ENCODE data around the gene NDUFS4. TPM values are rescaled to one million over a fixed set of nuclear protein-coding genes. Genes with fewer than 3 reads are reported as not detected.

The NDUFS4 gene
- total RNA-seq, 2 experiments from 2014 or later: 68.5 to 70.5 TPM

DNA sequence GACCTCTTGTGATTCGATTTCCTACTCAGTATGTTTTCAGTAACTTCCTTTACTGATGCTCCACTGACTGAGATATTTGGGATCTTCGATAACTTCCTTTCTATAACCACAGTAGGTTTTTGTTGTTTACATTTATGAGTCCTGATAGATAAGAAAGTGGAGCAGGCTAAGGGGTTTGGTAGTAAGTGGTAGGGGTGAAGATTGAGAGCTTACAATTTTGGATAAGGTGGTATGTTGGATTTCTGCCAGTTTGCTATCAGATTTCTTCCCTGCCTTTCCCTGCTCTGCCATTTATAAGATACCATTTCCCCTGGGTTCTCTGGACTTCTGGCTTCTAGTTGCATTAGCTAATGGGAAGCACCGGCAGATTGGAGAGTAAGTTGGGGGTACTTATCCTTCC lies 7.9 kb upstream of the NDUFS4 start:
- intact Hi-C loops (cut with micrococcal nuclease): no loop called here
- no peak overlapping the region for H3K27ac Mint-ChIP-seq
- no peaks in the 10 kb centered on the region for H3K36me3 Mint-ChIP-seq
- ChIA-PET CTCF (no interaction called here), POLR2A (no interaction called here)
- no peak overlapping the region for H3K4me3 Mint-ChIP-seq
- peaks cover 18% of the 10 kb centered on the region for H3K27me3 Mint-ChIP-seq
- H3K4me1 Mint-ChIP-seq (ENCODE audit: low read depth): no peaks in the 10 kb centered on the region
- no peak for DNase-seq
- H3K9me3 Mint-ChIP-seq: no peaks in the 10 kb centered on the region

DNA sequence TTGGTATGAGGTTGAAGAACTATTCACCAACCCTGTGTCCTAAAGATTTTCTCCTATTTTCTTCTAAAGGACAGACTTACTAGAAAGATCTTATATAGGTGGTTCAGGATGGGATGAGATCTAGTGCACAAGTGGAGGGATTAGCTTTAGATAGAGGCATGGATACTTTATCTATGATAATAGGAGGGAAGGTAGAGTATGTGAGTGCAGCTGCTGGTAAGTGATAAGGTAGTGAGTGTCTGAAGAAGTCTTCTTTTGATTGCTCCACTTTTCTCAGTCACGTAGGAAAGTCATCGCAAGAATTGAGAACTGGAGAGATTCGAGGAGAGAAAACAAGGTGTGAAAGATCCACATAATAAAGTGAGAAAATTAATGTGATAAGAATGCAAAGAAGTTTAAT lies 6.0 kb upstream of the NDUFS4 start:
- Mint-ChIP-seq H3K4me1 (ENCODE audit: low read depth) (no peaks in the 10 kb centered on the region), H3K4me3 (no peak overlapping the region), H3K9me3 (no peaks in the 10 kb centered on the region), H3K27ac (no peak overlapping the region), H3K36me3 (peaks cover 3% of the 10 kb centered on the region), H3K27me3 (peaks cover 25% of the 10 kb centered on the region)
- ChIA-PET CTCF (no interaction called here), POLR2A (no interaction called here)
- intact Hi-C loops (cut with micrococcal nuclease): no loop called here
- no peak for DNase-seq

DNA sequence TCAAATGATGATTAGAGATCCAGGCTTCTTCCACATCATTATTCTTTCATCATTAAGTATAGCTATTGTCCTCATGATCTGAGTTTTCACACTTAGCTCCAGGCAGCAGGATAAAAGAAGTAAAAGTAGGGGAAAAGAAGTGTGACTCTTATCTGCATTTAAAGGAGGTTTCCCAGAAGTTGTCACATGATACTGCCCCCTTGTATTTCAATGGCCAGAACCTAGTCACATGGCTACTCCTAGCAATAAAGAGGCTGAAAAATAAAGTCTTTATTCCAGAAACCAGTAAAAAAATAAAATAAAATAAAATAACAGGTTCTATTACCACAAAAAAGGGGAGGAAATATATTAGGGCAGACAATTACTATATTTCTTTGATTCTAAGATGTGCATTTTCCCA lies 5.3 kb upstream of the NDUFS4 start:
- no peaks in the 10 kb centered on the region for H3K9me3 Mint-ChIP-seq
- H3K36me3 Mint-ChIP-seq: peaks cover 3% of the 10 kb centered on the region
- H3K27me3 Mint-ChIP-seq: peaks cover 25% of the 10 kb centered on the region
- DNase-seq: no peak
- no peak overlapping the region for H3K4me3 Mint-ChIP-seq
- intact Hi-C loops (cut with micrococcal nuclease): no loop called here
- no peaks in the 10 kb centered on the region for H3K4me1 Mint-ChIP-seq (ENCODE audit: low read depth)
- ChIA-PET POLR2A (interaction anchor here (0.8 kb wide), 1 partner anchor 10 kb away, joined by 3 read pairs; no protein-coding TSS in a partner anchor), CTCF (no interaction called here)
- H3K27ac Mint-ChIP-seq: no peak overlapping the region

DNA sequence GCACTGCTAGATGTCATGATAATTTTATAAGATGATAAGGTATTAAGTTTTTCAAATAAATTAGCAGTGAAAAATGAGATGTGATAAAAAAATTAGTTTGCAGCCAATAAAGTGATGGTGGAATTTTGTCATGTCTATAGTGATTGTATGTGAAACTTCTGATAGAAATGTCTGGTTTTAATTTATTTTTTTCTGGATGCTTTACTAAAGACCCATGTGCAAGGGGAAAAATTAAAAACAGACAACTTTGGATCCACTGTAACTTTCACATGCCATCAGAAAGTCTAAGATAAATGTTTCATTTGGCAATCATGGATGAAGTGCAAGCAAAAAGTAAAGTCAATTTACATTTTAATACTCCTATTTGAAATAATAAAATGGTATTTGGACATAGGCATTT lies 4.4 kb upstream of the NDUFS4 start:
- H3K4me3 Mint-ChIP-seq: no peak overlapping the region
- ChIA-PET CTCF (no interaction called here), POLR2A (no interaction called here)
- H3K4me1 Mint-ChIP-seq (ENCODE audit: low read depth): peaks cover 5% of the 10 kb centered on the region
- no peak for DNase-seq
- H3K27ac Mint-ChIP-seq: no peak overlapping the region
- H3K27me3 Mint-ChIP-seq: peaks cover 25% of the 10 kb centered on the region
- intact Hi-C loops (cut with micrococcal nuclease): no loop called here
- no peaks in the 10 kb centered on the region for H3K9me3 Mint-ChIP-seq
- peaks cover 3% of the 10 kb centered on the region for H3K36me3 Mint-ChIP-seq

DNA sequence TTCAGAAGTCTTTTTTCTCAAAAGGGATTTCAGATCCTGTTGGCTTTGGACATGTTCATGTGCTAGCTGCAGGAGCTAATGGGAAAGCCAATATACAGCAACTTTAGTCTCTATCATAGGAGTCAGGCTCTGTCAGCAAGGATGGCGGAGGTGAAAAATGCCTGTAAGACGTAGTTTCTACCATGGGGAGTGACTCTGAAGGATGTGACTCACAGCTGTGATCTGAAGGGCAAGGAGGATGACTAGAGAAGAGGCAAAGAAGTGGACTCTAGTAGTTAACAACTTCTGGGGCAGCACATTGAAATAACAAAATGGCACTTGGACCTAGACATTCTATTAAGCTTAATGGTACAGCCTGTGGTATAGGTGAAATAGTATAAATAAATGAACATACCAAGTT lies 3.1 kb upstream of the NDUFS4 start:
- DNase-seq: no peak
- no peaks in the 10 kb centered on the region for H3K9me3 Mint-ChIP-seq
- ChIA-PET CTCF (no interaction called here), POLR2A (no interaction called here)
- no peak overlapping the region for H3K4me3 Mint-ChIP-seq
- intact Hi-C loops (cut with micrococcal nuclease): no loop called here
- peaks cover 25% of the 10 kb centered on the region for H3K27me3 Mint-ChIP-seq
- H3K36me3 Mint-ChIP-seq: peaks cover 3% of the 10 kb centered on the region
- H3K27ac Mint-ChIP-seq: no peak overlapping the region
- peaks cover 17% of the 10 kb centered on the region for H3K4me1 Mint-ChIP-seq (ENCODE audit: low read depth)

DNA sequence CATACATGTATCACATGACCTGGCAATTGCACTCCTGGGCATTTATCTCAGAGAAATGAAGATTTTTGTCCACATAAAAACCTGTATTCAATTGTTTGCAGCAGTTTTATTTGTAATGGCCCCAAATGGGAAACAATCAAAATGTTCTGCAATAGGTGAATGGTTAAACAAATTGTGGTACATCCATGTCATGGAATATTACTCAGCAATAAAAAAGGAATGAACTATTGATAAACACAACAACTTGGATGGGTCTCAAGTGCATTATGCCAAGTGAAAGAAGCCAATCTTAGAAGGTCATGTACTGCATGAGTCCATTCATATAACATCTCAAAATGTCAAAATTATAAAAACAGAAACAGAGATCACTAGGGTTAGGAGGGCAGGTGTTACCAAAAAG lies 1.5 kb upstream of the NDUFS4 start:
- Mint-ChIP-seq H3K27me3 (peaks cover 25% of the 10 kb centered on the region), H3K4me3 (no peak overlapping the region), H3K36me3 (peaks cover 5% of the 10 kb centered on the region), H3K4me1 (ENCODE audit: low read depth) (peaks cover 24% of the 10 kb centered on the region), H3K9me3 (no peaks in the 10 kb centered on the region), H3K27ac (no peak overlapping the region)
- CTCF ChIA-PET: no interaction called here
- DNase-seq: no peak
- POLR2A ChIA-PET: no interaction called here
- intact Hi-C loops (cut with micrococcal nuclease): no loop called here

DNA sequence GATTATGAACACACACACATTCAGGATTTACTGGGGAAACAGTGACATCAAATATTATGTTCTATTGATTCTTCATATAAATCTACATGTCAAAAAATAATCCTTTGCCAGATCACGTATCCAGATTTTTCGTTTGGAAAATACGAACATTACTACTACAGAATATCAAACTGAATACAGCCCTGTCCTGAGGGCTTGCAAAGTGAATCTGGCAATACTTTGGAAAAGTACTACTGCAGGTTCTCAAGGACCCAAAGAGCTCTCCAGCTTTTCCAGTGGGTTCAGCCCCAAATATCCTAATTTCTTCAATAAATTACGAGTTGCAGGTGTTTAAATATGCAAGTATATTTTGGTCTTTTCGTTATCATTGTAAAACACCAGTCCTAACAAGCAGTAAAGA lies 411 bp upstream of the NDUFS4 start:
- peaks cover 5% of the 10 kb centered on the region for H3K36me3 Mint-ChIP-seq
- ChIA-PET POLR2A (no interaction called here), CTCF (no interaction called here)
- no peak for DNase-seq
- intact Hi-C loops (cut with micrococcal nuclease): loop anchor here (1.0 to 5.0 kb wide), 3 partner anchors 78 to 752 kb away; partner anchors contain the start of genes ARL15 and MOCS2
- H3K4me1 Mint-ChIP-seq (ENCODE audit: low read depth): peaks cover 29% of the 10 kb centered on the region
- H3K27me3 Mint-ChIP-seq: peaks cover 18% of the 10 kb centered on the region
- no peaks in the 10 kb centered on the region for H3K9me3 Mint-ChIP-seq
- H3K27ac Mint-ChIP-seq: peak overlapping the region; percentile 90
- H3K4me3 Mint-ChIP-seq: peak overlapping the region; percentile 99

DNA sequence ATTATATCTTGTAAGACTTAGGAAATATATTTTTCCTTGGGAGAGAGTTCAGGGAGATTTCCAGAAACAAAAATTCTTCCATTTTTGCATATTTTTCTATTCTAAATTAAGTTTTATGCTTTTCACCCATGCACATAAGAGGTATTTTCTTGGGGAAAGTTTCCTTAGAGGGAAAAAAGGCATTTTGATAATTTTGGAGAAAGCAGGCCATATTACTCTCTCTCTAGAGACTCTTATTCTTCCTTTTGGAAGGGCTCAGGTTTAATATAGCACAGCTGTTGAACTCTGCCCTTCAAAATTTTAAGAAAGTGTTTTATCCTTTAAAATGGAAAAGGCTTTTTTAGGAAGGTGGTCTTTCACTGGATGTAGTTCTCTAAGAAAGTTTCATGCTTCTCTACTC lies 8.0 kb downstream of the NDUFS4 start:
- Mint-ChIP-seq H3K27me3 (no peaks in the 10 kb centered on the region), H3K4me3 (no peak overlapping the region), H3K27ac (no peak overlapping the region), H3K36me3 (peaks cover 5% of the 10 kb centered on the region), H3K9me3 (no peaks in the 10 kb centered on the region), H3K4me1 (ENCODE audit: low read depth) (peaks cover 25% of the 10 kb centered on the region)
- POLR2A ChIA-PET: no interaction called here
- no peak for DNase-seq
- intact Hi-C loops (cut with micrococcal nuclease): no loop called here
- CTCF ChIA-PET: no interaction called here

DNA sequence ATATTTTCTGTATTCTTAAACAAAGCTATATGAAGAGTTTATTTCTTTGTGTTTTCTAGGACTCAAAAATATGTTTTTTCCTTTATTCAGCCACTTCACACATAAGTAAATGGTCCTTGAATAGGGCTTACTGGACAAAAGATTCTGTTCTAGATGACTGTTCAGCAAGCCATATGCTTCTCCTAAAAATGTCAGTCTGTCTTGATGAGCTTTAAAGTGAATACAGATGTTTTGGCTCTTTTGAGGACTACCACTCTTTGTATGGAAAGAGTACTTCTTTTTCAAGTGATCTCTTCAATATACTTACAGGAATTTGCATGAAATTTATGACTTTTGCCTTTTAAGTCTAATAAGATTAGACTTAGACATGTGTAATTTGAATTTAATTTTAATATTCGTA lies 8.4 kb downstream of the NDUFS4 start:
- no peak overlapping the region for H3K4me3 Mint-ChIP-seq
- intact Hi-C loops (cut with micrococcal nuclease): no loop called here
- H3K4me1 Mint-ChIP-seq (ENCODE audit: low read depth): peaks cover 22% of the 10 kb centered on the region
- no peaks in the 10 kb centered on the region for H3K27me3 Mint-ChIP-seq
- POLR2A ChIA-PET: no interaction called here
- H3K9me3 Mint-ChIP-seq: no peaks in the 10 kb centered on the region
- H3K36me3 Mint-ChIP-seq: peaks cover 5% of the 10 kb centered on the region
- H3K27ac Mint-ChIP-seq: no peak overlapping the region
- no peak for DNase-seq
- CTCF ChIA-PET: no interaction called here

DNA sequence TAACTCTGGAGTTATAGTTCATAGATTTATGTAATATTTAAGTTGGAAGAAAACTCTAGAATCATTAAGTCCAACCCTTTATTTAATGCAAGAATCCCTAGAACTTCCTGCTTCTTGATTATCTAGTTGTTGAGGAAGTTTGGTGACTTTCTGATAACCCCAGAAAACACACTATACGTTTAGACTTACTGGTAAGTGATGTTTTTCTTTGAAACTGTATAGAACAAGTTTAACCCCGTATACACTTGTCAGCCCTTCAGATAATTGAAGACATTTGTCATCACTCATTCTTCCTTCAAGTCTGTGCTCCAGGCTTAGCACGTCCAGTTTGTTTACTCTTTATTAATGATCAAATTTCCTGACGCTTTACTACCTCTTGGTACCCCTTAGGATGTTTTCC lies 9.0 kb downstream of the NDUFS4 start:
- Mint-ChIP-seq H3K36me3 (peaks cover 5% of the 10 kb centered on the region), H3K9me3 (no peaks in the 10 kb centered on the region), H3K27me3 (no peaks in the 10 kb centered on the region), H3K27ac (no peak overlapping the region), H3K4me1 (ENCODE audit: low read depth) (peaks cover 22% of the 10 kb centered on the region), H3K4me3 (no peak overlapping the region)
- no peak for DNase-seq
- CTCF ChIA-PET: no interaction called here
- intact Hi-C loops (cut with micrococcal nuclease): no loop called here
- POLR2A ChIA-PET: no interaction called here

DNA sequence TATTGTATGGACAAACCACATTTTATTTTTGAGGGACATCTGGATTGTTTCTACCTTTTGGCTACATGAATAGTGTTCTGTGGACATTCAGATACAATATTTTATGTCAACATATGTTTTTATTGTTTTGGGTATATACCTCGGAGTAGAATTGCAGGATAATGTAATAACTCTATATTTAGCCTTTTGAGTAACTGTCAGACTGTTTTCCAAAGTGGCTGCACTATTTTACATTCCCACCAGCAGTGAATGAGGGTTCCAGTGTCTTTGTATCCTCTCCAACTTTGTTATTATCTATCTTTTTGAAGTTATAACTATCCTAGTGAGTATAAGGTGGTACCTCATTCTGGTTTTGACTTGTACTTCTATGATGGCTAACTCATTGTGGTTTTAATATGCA lies 11.0 kb downstream of the NDUFS4 start:
- Mint-ChIP-seq H3K4me1 (ENCODE audit: low read depth) (peaks cover 25% of the 10 kb centered on the region), H3K9me3 (no peaks in the 10 kb centered on the region), H3K27me3 (no peaks in the 10 kb centered on the region), H3K4me3 (no peak overlapping the region), H3K36me3 (peaks cover 4% of the 10 kb centered on the region), H3K27ac (no peak overlapping the region)
- intact Hi-C loops (cut with micrococcal nuclease): no loop called here
- no peak for DNase-seq
- ChIA-PET POLR2A (no interaction called here), CTCF (no interaction called here)

DNA sequence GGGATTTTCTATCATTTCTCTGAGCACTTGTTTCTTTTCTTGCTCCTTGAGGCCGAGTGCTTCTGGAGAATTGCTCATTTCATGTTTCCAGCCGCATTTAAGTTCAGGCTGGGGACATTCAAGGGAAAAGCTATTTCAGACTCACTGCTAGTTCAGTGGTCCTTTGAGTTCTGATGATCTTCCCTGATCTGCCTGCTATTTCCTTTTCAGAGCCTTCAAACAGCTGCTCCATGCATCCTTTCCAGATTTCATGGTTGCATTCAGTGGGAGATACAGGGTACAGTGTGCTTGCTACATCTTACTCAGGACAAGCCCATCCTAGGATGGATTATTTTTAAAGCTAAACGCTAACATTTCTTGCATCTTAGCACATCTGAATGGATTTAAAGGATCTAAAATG lies 14.7 kb downstream of the NDUFS4 start:
- POLR2A ChIA-PET: no interaction called here
- intact Hi-C loops (cut with micrococcal nuclease): no loop called here
- no peak overlapping the region for H3K27ac Mint-ChIP-seq
- peaks cover 3% of the 10 kb centered on the region for H3K36me3 Mint-ChIP-seq
- CTCF ChIA-PET: no interaction called here
- no peak overlapping the region for H3K4me3 Mint-ChIP-seq
- H3K4me1 Mint-ChIP-seq (ENCODE audit: low read depth): peaks cover 27% of the 10 kb centered on the region
- H3K9me3 Mint-ChIP-seq: no peaks in the 10 kb centered on the region
- no peaks in the 10 kb centered on the region for H3K27me3 Mint-ChIP-seq
- DNase-seq: no peak

DNA sequence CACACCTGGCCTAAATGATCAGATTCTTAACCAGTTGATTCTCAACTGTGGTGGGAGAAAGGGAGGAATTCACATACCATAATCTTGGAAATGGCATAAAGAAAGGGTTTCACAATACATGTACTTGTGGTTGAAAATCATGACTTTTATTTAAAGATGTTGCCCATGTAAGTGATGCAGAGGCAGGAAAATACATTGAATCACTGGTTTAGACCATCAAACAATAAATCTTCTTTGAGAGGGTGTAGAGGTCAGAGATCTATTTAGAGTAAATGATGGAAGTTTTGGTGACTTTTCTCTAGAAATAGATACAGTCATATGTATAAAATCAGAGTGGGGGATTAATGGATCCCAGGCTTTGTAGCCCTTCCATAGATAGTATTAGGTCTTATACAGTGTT lies 15.4 kb downstream of the NDUFS4 start:
- intact Hi-C loops (cut with micrococcal nuclease): no loop called here
- H3K9me3 Mint-ChIP-seq: no peaks in the 10 kb centered on the region
- H3K27me3 Mint-ChIP-seq: no peaks in the 10 kb centered on the region
- peaks cover 2% of the 10 kb centered on the region for H3K36me3 Mint-ChIP-seq
- ChIA-PET POLR2A (no interaction called here), CTCF (interaction anchor here (0.6 to 1.2 kb wide), 2 partner anchors 31 to 101 kb away, joined by 3 read pairs; no protein-coding TSS in a partner anchor)
- H3K4me1 Mint-ChIP-seq (ENCODE audit: low read depth): peaks cover 30% of the 10 kb centered on the region
- no peak overlapping the region for H3K27ac Mint-ChIP-seq
- no peak overlapping the region for H3K4me3 Mint-ChIP-seq
- DNase-seq: no peak

DNA sequence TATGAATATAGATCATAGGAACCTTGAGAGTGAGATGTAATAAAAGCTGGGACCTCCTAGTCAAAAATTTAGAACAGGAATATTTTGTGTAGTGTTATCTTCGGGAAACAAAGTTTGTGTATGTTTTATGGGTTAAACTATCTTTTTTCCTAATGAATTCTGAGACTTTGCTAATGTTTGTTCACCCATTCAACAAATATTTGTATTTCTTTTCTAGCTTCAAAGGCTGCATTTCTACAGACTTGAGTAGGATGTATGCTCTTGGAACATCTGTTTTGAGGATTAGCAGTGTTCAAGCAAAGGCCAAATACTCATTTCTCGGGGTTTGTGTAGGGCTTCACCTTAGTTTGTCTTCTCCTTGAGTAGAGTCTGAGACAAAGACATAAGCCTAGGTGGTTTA lies 16.2 kb downstream of the NDUFS4 start:
- Mint-ChIP-seq H3K27me3 (no peaks in the 10 kb centered on the region), H3K27ac (no peak overlapping the region), H3K9me3 (no peaks in the 10 kb centered on the region), H3K4me1 (ENCODE audit: low read depth) (peaks cover 32% of the 10 kb centered on the region), H3K4me3 (no peak overlapping the region), H3K36me3 (no peaks in the 10 kb centered on the region)
- ChIA-PET POLR2A (no interaction called here), CTCF (interaction anchor here (1.2 kb wide), 1 partner anchor 30 kb away, joined by 3 read pairs; no protein-coding TSS in a partner anchor)
- DNase-seq: no peak
- intact Hi-C loops (cut with micrococcal nuclease): no loop called here

Measured in activated CD4-positive, alpha-beta memory T cell treated with anti-CD3 and anti-CD28 coated beads for 36 hours (primary cell).